Vein endothelial cell (primary cell): Measurements from ENCODE around the gene ARRDC2. TPM values are rescaled to one million over a fixed set of nuclear protein-coding genes. Genes with fewer than 3 reads are reported as not detected.

Experiments used
- small RNA-seq: library from RNA; depleted of rRNA; stranded (forward); fragments of <200 nt; gene quantifications from one replicate; pipeline ENCODE3, GENCODE V24; 2012
- total RNA-seq: library from RNA; depleted of rRNA; stranded (reverse); fragments of >200 nt; gene quantifications from 2 replicates; pipeline ENCODE4 v1.2.3, GENCODE V29; 2012

ARRDC2 gene
- total RNA-seq, result 13.1 and 20.9 TPM in 2 replicates

DNA sequence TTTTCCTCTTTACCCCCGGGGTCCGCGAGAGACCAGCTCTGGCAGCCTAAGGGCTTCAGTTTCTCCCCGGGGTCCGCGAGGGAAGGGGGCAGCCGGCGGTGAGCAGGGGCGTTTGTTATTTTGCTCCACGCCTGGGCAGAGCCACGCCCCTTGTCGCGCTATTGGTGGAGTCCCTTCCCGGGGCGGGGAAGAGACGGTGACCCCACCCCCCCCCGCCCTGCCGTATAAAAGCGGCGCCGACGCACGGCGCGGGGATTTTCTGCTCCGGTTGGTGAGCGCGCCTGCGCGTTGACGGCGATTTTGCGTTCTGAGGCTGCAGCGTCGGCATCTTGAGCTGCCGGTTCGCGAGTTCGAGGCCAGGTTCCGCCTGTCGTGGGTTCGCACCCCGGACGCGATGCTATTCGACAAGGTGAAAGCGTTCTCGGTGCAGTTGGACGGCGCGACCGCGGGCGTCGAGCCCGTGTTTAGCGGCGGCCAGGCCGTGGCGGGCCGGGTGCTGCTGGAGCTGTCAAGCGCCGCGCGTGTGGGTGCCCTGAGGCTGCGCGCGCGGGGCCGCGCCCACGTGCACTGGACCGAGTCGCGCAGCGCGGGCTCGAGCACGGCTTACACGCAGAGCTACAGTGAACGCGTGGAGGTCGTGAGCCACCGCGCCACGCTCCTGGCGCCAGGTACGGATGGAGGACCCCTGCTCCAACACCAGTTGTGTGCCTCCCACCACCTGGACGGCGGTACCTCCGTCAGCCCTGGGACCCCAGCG lies at the start of gene ARRDC2:
TSS of gene ARRDC2 (plus strand) at position 254 of the 757 bp plus-strand sequence. CDS start at position 395, 141 bp downstream.

DNA sequence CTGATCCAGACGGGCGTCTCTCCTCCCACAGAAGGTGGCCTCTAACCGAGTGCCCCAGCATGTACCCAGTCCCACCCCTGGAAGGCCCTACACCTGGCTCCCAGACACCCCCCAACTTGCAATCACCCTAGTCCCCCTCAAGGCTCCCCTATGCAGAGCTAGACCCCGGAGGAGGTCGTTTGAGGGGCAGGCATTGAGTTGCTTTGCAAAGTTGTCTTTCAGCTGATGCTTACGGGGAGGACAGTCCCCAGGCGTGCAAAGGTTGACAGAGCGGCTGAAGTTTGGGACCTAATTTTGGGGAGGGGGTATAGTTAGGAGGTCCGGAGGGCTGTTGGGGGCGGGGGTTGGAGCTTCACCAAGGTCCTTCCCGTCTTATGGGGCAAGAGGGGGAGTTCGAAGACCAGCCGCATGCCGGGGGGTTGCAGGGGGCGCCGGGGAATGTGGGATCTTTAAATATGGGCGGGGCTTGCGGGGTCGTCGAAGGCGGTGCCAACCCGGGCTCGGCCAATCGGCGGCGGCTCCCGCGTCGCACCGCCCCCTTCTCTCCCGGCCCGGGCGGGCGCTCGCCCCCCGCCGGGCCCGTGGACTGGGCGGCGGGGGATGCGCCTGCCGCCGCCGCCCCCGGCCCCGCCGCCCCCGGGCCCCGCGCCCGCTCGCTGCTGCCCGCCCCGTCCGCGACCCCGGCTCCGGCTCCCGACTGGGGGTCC lies 41.3 kb upstream of the ARRDC2 start, which contains the start of gene KCNN1:
TSS of gene KCNN1 (plus strand) at position 558 of the 707 bp plus-strand sequence. CDS start 6,782 bp downstream, outside the sequence.

Small RNA genes within 50 kb of the gene (small RNA-seq; reads per million reads assigned to genes)
- not detected for gene RNA5SP468

Other genes with a start within 250 kb of the ARRDC2 start
- 0.10 TPM in 1 of 2 replicates, not detected in the other for gene B3GNT3, start 213.0 kb upstream of the ARRDC2 start, total RNA-seq
- gene INSL3, start 186.7 kb upstream of the ARRDC2 start, total RNA-seq, result not detected in 2 replicates
- gene JAK3, start 160.2 kb upstream of the ARRDC2 start, total RNA-seq, result 3.5 and 5.9 TPM in 2 replicates
- gene RPL18A, start 148.3 kb upstream of the ARRDC2 start, total RNA-seq, result 1,150 and 1,614 TPM in 2 replicates
- gene SLC5A5, start 136.2 kb upstream of the ARRDC2 start, total RNA-seq, result not detected in 2 replicates
- 32.3 and 35.7 TPM in 2 replicates for gene CCDC124, start 75.2 kb upstream of the ARRDC2 start, total RNA-seq
- not detected in 2 replicates for gene KCNN1, start 41.1 kb upstream of the ARRDC2 start, total RNA-seq
- gene IL12RB1, start 78.8 kb downstream of the ARRDC2 start, total RNA-seq, result 0.10 TPM in 1 of 2 replicates, not detected in the other
- 2.0 and 2.8 TPM in 2 replicates for gene MAST3, start 89.6 kb downstream of the ARRDC2 start, total RNA-seq
- gene PIK3R2, start 145.0 kb downstream of the ARRDC2 start, total RNA-seq, result 10.8 and 11.1 TPM in 2 replicates
- gene IFI30, start 165.6 kb downstream of the ARRDC2 start, total RNA-seq, result 0.48 TPM in 1 of 2 replicates, not detected in the other
- 12.1 and 12.7 TPM in 2 replicates for gene MPV17L2, start 185.0 kb downstream of the ARRDC2 start, total RNA-seq
- gene RAB3A, start 195.9 kb downstream of the ARRDC2 start, total RNA-seq, result 0.65 and 0.67 TPM in 2 replicates
- gene PDE4C, start 218.3 kb downstream of the ARRDC2 start, total RNA-seq, result 0.33 TPM in 1 of 2 replicates, not detected in the other